NCI-H69 (cell line): ENCODE measurements around the gene RAD51.

Source experiments
- DNase-seq: peaks from one replicate; lab custom pipeline; 2025; lab: John Stamatoyannopoulos, UW

RAD51 gene

DNA sequence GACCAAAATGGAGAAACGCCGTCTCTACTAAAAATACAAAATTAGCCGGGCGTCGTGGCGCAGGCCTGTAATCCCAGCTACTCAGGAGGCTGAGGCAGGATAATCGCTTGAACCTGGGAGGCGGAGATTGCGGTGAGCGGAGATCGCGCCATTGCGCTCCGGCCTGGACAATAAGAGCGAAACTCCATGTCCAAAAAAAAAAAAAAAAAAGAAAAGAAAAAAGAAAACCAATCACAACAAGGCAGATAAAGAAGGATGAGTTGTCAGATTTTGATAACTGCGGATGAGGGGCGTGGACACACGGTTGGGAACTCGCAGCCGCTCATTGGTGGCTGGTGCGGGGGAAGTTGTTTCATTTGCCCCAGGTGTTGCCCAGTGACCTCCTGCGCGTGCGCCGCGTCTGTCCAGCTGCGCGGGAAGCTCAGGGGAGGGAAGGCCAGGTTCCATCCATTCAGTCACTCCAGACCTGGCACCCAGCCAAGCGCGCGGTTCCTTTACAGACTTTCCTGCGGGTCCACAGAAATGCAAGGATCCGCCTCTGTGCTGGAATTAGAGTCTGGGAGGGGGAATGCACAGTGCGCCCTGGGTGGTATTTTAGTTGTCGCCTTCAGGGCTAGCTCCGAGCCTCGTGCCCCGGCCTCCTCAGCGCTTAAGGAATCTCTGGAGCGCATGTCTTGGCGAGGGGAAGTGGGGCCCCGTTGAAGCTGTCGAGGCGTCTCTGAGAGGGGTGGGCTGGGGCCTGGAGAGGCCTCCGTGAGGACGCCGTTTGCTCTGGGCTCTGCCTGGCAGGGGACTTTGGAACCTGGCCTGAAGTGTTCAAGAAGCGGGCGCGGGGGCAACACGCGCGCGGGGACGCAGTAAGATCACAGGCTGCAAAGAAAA, 68.2 kb downstream of the RAD51 start:
- DNase-seq, result peak; percentile 95

DNA sequence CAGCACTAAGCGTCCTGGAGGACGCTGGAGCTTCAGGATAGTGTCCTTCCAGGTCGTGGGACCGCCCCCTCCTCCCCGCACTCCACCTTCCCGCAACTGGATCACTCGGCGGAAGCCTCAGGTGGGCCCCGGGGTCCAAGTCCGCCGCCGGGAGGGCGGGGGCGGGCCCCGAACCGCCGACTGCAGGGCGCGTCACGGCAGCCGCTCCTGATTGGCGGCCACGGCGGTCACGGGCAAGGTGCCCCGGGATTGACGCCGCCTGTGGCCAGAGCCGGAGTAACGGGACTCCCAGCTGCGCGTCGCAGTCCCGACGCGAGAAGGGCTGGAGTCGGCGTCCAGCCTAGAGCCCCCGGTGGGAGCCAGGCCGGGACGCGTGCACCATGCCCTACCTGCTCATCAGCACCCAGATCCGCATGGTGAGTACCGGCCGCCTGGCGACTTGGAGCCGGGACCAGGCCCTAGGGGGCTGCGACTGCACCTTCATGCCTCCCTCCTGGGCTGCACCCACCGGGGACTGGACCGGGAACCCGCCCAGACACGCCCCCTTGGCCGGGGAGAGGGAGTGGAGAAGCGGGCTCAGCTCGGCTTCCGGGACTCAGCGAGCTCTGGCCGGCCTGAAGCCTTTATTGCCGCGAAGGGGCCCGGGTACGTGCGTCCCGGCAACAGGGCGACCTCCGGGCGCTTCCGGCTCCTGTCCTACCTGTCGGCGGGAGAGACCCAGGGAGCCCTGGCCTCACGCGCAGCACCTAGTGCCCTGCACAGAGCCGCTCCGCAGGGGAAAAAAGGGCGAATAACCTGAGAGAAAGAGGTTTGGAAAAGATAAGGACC, 69.0 kb downstream of the RAD51 start, which contains the start of gene GCHFR:
GCHFR (plus strand) TSS at position 268 of the 828 bp plus-strand sequence; CDS start at position 381, 113 bp downstream.
- peak; percentile 84 for DNase-seq

DNA sequence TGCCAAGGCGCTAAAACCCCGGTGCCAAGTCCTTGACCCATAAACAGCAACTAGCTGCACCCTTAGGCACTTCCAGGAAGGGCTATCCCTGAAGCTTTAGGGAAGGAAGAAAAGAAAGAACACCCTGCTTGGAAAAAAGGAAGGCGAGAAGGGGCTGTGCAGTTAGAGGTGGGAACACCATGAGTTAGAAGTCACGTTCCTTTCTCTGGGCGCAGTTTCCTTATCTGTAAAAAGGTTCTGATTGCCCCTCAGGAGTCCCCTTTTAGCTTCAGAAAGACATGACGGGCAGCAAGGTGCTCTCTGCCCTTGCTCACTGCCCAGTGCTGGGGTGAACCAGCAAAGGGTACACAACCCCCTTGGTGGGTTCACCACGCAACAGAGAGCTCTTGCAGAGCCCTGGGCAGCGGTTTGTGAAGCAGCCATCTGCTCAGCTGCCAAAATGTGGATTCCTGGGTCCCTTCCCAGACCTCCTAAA, 69.7 kb downstream of the RAD51 start:
- DNase-seq, result peak; percentile 66

DNA sequence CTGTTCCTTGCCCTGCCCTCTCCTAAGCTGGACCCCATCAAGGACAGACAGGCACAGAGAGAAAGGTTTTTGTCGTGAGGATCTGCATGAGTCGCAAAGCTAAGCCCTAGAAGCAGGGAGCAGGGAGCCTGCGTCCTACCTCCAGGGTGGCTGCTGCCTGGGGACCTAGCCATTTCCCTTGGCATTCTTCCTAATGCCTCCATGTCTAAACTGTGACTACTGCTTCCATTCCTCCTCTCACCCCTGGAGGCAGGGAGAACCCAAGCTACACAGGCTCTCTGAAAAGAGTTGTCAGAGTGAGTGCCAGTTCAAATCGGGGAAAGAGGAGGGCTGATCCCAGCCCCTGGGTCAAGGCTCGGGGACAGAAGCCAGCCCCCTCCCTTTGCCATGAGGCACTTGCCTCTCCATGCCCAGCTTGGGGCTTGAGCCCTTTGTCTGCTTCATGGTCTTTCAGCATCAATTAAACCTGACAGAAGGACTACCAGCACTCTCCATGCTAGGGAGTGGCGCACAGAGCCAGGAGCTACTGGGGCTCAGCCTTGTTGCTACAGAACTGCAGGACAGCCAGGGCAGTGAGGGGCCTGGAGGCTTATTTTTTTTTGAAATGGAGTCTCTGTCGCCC, 71.3 kb downstream of the RAD51 start:
- DNase-seq, result peak; percentile 32

DNA sequence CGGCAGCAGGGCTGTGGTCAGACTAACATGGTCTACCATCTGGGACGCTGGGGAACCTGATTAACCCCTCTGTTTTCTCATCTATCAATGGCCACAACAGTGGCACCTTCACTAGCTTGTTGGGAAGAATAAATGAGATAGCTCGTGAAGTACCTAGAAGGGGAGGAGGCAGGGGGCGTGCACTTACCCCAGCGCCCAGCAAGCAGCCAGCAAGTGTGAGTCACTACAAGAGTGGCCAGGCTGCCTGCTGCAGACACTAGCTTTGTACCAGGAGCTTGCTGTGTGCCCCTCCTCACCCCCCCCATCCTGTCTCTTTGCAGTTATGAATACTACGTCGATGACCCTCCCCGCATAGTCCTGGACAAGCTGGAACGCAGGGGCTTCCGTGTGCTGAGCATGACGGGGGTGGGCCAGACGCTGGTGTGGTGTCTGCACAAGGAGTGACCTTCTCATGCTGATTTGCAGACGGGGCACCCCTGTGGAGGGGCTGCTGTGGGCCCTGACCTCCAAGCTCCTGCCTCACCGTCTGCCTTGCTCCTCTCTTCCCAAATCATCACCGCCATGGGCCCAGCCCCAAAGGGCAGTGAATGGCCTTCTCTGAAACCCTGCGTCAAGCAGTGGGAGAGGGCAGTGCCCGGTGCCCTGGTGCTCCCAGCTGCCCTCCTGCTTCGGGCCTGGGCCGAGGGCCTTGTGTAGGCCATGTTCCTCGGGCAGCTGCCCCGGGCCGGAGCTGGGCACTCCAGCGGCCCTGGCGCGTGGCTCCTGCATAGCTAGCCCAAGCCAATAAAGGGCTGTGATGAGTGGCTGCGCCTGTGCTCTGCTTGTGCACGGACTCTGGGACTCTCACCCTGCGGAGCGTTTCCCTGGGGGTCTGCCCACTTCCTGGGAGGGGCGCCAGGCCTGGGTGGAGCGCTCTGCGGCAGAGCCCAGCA, 72.2 kb downstream of the RAD51 start:
- no peak for DNase-seq

DNA sequence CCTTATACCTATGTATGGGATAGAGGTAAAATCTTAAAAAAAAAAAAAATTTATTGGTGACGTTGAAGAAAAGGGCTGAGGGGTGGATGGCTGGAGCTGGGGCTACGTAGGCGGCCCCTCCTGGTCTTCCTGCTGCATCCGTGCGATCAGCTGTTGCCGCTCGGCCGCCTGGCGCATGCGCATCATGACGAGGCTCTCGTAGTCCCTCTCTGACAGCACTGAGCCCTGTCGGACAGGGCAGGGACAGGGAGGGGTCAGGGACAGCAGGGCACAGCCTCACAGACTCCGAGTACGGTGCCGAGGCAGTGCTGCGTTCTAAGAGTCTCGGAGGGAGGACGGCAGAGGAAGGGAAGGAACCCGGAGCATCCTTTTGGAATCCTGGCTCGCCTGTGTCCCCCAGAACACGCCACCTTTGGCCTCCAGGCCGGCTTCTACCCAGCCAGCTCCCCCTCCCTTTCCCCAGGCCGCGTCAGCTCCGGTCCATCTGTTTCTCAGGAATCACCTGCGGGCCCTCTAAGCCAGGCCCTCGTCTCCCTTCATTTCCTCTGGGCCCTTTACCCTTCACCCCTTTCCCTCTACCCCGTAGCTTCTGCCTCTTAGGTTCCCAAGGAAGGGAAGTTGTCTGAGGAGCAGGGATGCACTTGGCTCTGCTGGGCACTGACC, 73.0 kb downstream of the RAD51 start:
- no peak for DNase-seq

DNA sequence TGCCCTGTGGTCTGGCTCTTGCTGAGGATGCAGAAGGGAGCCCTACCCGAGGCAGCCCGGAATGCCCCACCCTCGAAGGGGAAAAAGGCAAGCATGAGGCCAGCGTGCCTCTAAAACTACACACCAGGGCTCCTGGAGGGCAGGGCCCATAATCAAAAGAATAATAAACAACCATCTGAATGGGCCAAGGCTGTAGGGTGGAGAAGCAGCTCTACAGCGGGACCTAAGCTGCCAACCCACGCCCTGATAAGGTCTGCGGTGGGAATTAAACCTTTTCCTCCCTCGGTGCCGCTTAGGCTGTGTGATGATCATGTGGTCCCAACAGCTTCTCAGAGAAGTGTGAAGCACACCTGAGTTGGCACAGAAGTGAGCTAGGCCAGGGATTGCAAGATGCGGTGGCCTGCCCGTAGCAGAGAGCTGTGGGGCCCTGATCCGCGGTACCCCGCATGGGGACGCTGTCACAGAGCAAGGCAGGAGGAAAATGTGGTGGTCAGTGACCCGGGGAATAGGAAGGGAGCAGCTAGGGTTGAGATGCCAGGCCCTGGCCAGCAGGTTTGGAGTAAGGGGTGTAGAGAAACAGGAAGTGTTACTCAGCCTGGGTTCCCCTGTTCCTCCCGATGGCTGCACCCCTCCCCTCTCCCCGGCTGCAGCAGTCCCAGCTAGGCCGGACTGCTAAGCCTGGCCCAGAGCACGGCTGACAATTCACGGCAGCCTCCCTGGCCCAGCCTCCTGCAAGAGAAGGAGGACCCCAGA, 73.7 kb downstream of the RAD51 start:
- DNase-seq, result no peak

DNA sequence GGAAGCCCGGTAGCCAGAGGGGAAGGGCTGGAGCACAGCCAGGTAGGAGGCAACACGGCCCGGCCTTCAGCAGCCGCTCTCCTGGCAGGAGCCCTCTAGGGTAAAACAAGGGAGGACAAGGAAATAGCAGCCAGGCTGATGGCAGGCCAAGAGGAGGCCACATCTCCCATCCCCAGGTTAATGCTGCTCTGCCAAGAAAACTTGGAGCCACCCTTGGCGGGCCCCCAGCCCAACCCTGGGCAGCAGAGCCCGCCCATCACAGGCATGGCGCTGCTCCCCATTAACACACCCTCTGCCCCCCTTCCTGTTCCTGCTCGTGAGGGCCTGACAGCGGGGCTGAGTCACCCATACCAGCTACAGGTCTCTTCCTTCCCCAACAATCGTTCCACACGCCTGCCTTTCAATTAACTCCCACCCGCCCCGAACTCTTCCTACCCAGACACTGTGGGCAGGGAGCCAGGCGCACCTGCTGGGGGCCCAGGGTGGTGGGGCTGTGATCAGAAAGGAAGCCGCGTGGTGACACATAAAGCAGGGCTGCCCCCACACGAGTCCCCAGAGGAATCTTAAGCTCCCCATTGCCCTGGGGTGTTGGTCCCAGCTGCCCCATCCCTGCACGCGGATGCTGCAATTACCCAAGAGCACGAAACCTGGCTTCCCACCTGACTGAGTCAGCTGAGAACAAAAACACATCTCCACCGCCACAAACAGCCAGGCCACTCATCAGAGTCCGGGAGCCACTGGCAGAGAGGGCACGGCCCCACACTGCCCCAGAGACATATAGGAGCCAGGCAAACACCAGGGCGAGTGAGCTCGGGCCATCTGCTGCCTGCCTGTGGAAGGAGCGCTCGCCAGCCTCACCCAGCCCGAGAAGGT, 74.5 kb downstream of the RAD51 start, which contains the start of gene C15orf62:
C15orf62 (plus strand) TSS at position 707 of the 873 bp plus-strand sequence. CDS start 516 bp downstream, outside the sequence.
- peak; percentile 97 for DNase-seq

DNA sequence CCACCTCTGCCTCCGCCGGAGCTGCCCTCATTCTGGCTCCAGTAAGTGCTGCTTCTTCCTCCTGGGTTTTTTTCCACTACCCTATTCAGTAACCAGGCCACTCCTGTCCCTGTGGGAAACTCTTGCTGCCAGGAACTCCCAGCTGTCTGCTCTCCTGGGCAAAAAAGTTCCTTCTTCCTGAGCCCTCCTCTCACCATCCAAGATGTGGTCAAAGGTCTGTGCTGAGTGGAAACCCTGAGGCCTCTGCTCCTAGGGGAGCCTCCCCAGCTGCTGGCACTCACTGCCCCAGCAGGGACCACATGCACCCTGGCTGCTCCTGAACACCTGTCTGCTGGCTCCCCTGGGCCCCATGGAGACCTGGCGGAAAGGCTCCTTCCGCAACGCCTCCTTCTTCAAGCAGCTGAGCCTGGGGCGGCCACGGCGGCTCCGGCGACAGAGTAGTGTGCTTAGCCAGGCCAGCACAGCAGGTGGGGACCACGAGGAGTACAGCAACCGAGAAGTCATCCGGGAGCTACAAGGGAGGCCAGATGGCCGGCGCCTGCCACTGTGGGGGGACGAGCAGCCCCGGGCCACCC, 75.3 kb downstream of the RAD51 start:
- peak; percentile 84 for DNase-seq

DNA sequence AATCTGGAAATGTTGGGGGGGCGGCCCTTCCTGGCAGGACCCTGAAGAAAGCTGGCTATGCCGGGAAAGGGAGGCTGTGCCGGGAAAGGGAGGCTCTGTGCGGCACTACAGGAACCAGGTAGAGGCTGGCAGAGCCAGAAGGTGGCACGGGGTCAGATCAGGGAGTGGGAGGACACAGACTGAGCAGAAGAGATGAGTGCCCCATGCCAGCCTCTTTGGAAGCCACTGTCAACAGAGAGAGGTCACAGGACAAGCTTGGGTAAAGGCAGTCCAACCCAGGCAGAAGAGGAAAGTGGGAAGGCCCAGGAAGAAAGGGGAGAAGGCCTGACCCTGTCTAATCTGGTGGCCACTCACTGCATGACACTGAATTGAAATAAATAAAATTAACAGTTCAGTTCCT, 76.3 kb downstream of the RAD51 start:
- no peak for DNase-seq

DNA sequence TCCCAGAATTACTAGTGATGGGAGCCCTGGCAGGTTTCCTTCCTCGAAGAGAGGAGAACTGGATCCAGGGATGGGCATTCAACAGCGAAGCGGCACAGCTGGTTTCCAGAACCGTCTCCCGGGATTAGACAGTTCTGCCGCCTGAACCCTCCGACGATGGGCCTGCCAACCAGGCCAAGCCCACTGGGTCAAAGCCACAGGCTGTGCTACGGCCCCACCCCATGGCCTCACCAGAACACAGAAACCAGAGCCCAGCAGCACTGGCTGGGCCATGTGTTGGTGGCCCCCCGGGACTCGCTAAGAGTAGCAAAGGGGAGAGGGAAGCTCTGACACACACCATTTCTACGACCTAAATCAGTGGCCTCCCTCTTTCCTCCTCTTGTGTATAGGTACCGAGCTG, 77.0 kb downstream of the RAD51 start:
- no peak for DNase-seq

DNA sequence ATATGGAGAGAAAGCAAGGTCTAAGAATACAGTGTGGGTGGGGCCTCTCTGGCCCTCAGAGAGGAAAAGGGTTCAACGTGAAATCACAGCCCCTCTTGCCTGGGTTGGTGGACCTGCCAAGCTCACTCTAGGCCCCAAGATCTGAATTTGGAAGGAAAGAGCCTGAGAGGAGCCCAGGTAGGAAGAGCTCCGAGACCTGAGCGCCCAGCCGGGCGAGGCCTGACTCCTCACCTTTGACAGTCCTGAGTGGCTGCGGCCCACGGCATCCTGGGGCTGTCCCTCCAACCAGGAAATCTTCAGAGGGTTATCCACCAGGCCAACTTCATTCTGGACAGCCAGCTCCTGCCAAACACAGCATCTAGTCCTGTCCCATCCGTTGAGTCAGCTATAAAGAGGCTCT, 78.5 kb downstream of the RAD51 start:
- no peak for DNase-seq

DNA sequence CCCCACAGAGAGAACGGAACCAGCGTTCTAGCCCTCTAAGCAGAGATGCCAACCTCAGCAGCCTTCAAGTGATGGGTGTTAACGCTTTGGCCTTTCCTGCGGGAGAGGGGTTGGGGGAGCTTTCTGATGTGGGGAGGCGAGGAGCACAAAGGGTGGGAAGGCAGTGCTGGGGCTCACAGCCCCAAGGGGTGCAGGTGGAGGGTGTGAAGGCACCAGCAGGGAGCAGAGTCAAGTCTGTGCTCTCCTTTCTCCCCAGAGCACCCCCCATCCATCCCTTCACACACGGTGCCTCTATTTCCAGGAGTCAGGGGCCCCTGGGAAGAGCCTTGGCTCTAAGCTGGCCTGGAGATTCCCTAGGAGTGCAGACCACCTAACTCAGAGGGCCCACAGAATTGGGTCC, 78.9 kb downstream of the RAD51 start:
- no peak for DNase-seq

DNA sequence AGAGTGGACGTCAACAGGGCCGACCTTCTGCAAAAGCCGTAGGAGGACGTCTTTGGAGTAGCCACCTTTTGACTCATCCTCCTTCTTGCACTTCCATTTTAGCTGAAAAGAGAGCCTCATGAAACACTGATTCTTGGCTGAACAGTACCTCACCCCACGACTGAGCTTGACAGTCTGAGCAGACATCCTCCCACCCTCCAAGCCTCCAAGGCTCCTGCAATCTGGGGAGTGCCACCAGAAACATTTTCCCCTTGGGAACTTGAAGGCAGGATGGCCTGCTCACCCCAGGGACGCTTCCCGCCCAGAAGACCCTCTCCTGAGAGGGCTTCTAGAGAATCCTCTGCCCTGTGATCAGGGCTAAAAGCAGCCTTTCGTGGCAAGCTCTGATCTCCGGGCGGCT, 80.0 kb downstream of the RAD51 start:
- no peak for DNase-seq

DNA sequence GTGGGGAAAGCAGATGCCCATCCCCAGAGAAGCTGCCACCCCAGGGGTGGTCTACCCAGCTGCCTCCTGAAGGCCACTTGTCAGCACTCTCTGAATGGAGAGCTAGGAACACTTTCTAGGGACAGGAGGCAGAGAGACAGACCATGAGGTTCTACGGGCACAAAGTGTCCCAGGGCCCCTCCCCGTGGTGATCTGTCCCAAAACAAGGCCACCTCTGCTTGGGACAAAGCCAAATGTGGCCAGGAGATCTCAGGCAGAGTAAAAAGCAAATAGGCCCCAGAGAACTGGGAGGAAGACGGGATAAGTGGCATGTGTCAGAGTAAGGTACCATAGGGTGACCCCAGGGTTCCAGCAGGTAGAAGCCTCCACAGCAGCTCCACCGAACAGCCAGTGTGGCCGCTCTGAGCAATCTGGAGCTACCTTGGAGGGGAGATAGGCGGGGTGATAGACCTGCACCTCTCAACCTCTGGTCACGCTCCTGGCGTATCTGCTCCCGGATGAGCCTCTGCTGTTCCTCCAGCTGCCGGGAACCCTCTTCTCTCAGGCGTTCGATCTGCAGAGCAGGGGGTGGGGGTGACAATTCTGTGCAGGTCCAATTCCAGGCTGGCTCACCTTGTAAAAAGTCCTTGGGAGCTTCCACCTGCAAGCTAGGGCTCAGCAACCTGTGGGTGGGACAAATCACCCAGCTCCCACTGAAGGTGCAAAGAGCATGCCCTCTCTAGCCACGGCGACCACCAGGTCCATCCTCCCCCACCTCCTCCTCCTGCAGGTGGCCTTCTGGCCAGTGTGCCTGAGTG, 81.0 kb downstream of the RAD51 start:
- no peak for DNase-seq

DNA sequence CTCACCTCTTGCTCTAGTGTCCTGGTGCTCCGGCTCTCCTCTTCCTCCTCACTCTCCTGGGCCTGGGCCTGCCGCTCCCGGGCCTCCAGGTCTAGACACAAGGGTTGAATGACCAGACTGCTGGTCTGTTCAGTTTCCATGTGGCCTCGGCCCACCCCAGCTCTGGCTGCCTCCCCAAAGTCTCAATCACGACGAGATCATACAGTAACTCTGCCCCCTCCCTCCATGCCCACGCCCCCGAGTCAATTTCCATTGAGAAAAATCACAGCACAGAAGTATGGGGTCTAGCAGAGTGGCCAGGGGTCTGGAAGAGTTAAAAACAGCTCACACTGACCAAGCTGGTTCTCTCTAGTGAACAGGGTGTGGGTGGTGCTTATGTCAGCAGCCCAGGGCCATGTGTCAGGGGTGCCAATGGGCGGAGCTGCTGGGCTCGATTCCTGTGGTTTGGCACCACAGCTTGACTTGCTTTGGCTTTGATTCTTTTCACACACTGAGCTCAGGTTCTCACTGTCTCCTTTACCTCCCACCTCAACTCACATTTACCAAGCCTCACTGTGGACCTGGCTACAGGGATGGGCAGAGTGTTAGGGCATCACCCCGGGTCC, 81.7 kb downstream of the RAD51 start:
- no peak for DNase-seq
